GM12878 (cell line): Measurements from ENCODE around the gene SETBP1. TPM values are rescaled to one million over a fixed set of nuclear protein-coding genes. Genes with fewer than 3 reads are reported as not detected.
A peak's percentile ranks its signal among the peaks of the same experiment; 100 is the strongest.

Experiments
- ATAC-seq: fragments of 200-7000 bp; cut with Tn5 transposase; 3 replicates; pipeline ENCODE4 v1.9.1; 2020; ENCODE audit warnings: mild to moderate bottlenecking, moderate library complexity
- BruUV-seq: library from RNA; stranded (reverse); fragments of 400-500 nt; replicated peaks from 2 replicates; lab custom pipeline; 2021; lab: Mats Ljungman, UMichigan
- CTCF ChIA-PET: fragments of 300-600 bp; sonication (Branson Sonifier 250); formaldehyde crosslinking; extraction: SDS; loops from one replicate; lab custom pipeline; 2021; ENCODE audit warnings: inconsistent platforms; lab: Yijun Ruan, JAX
- POLR2A ChIA-PET: fragments of 350-600 bp; formaldehyde crosslinking; extraction: SDS; loops from one replicate; lab custom pipeline; 2021; ENCODE audit warnings: inconsistent platforms; lab: Charles Lee
- RAD21 ChIA-PET: fragments of 300-600 bp; sonication (Branson Sonifier 250); formaldehyde crosslinking; loops from one replicate; lab custom pipeline; 2023; ENCODE audit warnings: antibody characterized with exemption; ENCODE audit not compliant: unreplicated experiment; lab: Charles Lee
- SMC1A ChIA-PET: fragments of 300-600 bp; sonication (Branson Sonifier 250); formaldehyde crosslinking; loops from one replicate; lab custom pipeline; 2023; ENCODE audit not compliant: unreplicated experiment, uncharacterized antibody; lab: Charles Lee
- DNase-seq: peaks from one replicate; pipeline ENCODE4 v3.0.0-alpha.2; 2011; ENCODE audit warnings: low read depth, low spot score
- FAIRE-seq: peaks from 3 replicates; lab custom pipeline; 2011; peaks lifted over from hg19 to GRCh38; lab: Jason Lieb, UNC
- H2AFZ ChIP-seq: 2 replicates; pipeline ENCODE4 v1.6.0; 2011; ENCODE audit warnings: low read depth, low read length, control low read depth; ENCODE audit not compliant: control insufficient read depth
- H3K27ac ChIP-seq: 2 replicates; pipeline ENCODE4 v1.5.1; 2011; ENCODE audit warnings: control low read depth; ENCODE audit not compliant: control insufficient read depth, insufficient read depth
- H3K27me3 ChIP-seq, 2 experiments: replicated peaks in 1 of 2; 2 replicates each; pipeline versions ENCODE4 v1.6.0 to v1.6.1; 2011; ENCODE audit warnings: low read length in 1 of 2; ENCODE audit not compliant: control insufficient read depth in 2 of 2, insufficient read depth in 2 of 2
- H3K36me3 ChIP-seq, 2 experiments: 2 replicates each; pipeline ENCODE4 v1.5.1; 2011; ENCODE audit warnings: low read length in 1 of 2; ENCODE audit not compliant: control insufficient read depth in 2 of 2, insufficient read depth in 2 of 2
- H3K4me1 ChIP-seq: 2 replicates; pipeline ENCODE4 v1.6.1; 2011; ENCODE audit warnings: mild to moderate bottlenecking, low read length, moderate library complexity, mixed read lengths; ENCODE audit not compliant: control insufficient read depth, insufficient read depth
- H3K4me2 ChIP-seq: 2 replicates; pipeline ENCODE4 v1.6.0; 2011; ENCODE audit warnings: control low read depth; ENCODE audit not compliant: control insufficient read depth, insufficient read depth
- H3K4me3 ChIP-seq: fragments of 200-600 bp; sonication (generic); 2 replicates; pipeline ENCODE4 v1.5.1; 2016
- H3K79me2 ChIP-seq: 2 replicates; pipeline ENCODE4 v1.6.0; 2011; ENCODE audit warnings: low read length; ENCODE audit not compliant: control insufficient read depth, insufficient read depth
- H3K9ac ChIP-seq: 2 replicates; pipeline ENCODE4 v1.8.0; 2011; ENCODE audit warnings: low read length, control low read depth, mixed read lengths; ENCODE audit not compliant: control insufficient read depth, insufficient read depth
- H3K9me3 ChIP-seq: replicated peaks from 3 replicates; pipeline ENCODE4 v1.5.1; 2011; ENCODE audit warnings: mild to moderate bottlenecking, low read length; ENCODE audit not compliant: control insufficient read depth, insufficient read depth
- H4K20me1 ChIP-seq: 2 replicates; pipeline ENCODE4 v1.6.0; 2011; ENCODE audit not compliant: control insufficient read depth, insufficient read depth
- CREB1 ChIP-seq: IDR thresholded peaks from 2 replicates; pipeline ENCODE4 v1.6.1; 2012; ENCODE audit warnings: low read depth, mild to moderate bottlenecking, inconsistent platforms
- CREM ChIP-seq: IDR thresholded peaks from 2 replicates; pipeline ENCODE4 v1.6.1; 2014; ENCODE audit warnings: antibody characterized with exemption, low read depth
- CUX1 ChIP-seq: IDR thresholded peaks from 2 replicates; pipeline ENCODE4 v1.6.1; 2012; ENCODE audit warnings: improper control_type of control experiment, low read depth, low read length; ENCODE audit not compliant: insufficient replicate concordance
- DPF2 ChIP-seq: fragments of 450-650 bp; IDR thresholded peaks from 2 replicates; pipeline ENCODE4 v1.6.1; 2017; ENCODE audit warnings: mild to moderate bottlenecking
- RUNX3 ChIP-seq: IDR thresholded peaks from 2 replicates; pipeline ENCODE4 v1.6.1; 2012; ENCODE audit warnings: low read length, inconsistent platforms
- WGBS: methylation state at CpG from one replicate; pipeline ENCODE4 v1.1.6; 2016; ENCODE audit warnings: low lambda C conversion rate; ENCODE audit not compliant: insufficient replicate concordance, insufficient coverage; ENCODE audit errors: missing lambda C conversion rate; 5-methylcytosine and 5-hydroxymethylcytosine counted together
- in situ Hi-C: fragments of 300-500 bp; cut with MboI; formaldehyde crosslinking; loops from 9 replicates; pipeline ENCODE4 v1.14.3; 2018; ENCODE audit warnings: mixed read lengths
- intact Hi-C: fragments of 100-400 bp; cut with micrococcal nuclease; formaldehyde crosslinking; loops from one replicate; pipeline ENCODE4 v1.14.2; 2022; ENCODE audit not compliant: unreplicated experiment
- polyA plus RNA-seq, 11 experiments: library from polyadenylated mRNA; depleted of rRNA in 4 of 11; unstranded in 6 of 11; stranded (reverse) in 5 of 11; fragments of >200 nt; fragmentation: Nextera tagmentation in 4 of 11; fragmentation: Illumina TruSeq in 1 of 11; extraction: Ambion mirVana in 4 of 11; extraction: Trizol in 1 of 11; gene quantifications; 1 replicate in 1 of 11; 2 replicates in 10 of 11; pipeline versions ENCODE4 v1.2.1 to v1.2.3, GENCODE V29; 2011 to 2016; ENCODE audit warnings: inconsistent platforms in 2 of 11, missing spikeins in 2 of 11, low read depth in 1 of 11
- total RNA-seq, 4 experiments: library from RNA; depleted of rRNA in 3 of 4; stranded (reverse); fragments of >200 nt in 3 of 4; fragmentation: Illumina TruSeq in 1 of 4; extraction: Trizol in 1 of 4; gene quantifications; 2 replicates each; pipeline versions ENCODE4 v1.2.1 to v1.2.3, GENCODE V29; 2013 to 2021

The SETBP1 gene
- total and polyA plus RNA-seq, 10 of the 15 experiments (the other 5 are each of a cell fraction or from before 2014, with no cell fraction given), result 0.99 to 29.7 (median 8.3) TPM

DNA sequence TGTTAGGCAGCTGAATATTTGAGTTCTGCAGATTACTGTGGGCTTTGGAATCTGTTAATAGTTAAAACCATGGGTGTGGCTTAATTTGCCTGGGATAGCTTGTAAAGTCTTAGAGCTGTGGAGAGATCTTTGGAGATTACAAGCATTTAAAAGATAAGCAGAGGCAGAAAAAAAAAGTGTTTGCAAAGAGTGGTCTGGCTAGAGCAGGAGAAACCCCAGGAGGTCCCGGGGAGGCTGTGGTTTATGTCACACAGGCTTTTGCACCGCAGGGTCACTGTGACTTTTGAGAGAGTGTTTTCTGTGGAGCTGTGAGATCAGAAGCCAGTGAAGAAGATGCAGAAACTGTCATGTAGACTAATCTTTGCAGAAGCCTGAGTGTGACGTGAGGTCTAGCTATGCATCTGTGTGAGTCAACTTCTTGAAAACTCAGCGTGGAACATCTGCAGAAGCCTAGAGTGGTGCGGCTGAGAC is 49.0 kb downstream of the SETBP1 start:
- Histone ChIP-seq H3K4me3 (no peak overlapping the region), H3K4me1 (peaks cover 69% of the 10 kb centered on the region), H3K9ac (no peak overlapping the region), H3K79me2 (no peaks in the 10 kb centered on the region), H4K20me1 (no peaks in the 10 kb centered on the region), H3K9me3 (no peaks in the 10 kb centered on the region), H3K36me3 (no peaks in the 10 kb centered on the region), H2AFZ (no peak overlapping the region)
- no peak for ATAC-seq
- DNase-seq, result no peak
- RAD21 ChIA-PET, result interaction anchor here (0.5 to 2.6 kb wide), 7 partner anchors 9 to 141 kb away, joined by 3 to 16 read pairs (median 4); no protein-coding TSS in a partner anchor
- BruUV-seq, result no TSS peak
- TF ChIP-seq DPF2, result no peak
- peak; percentile 82 for TF ChIP-seq CREB1
- no peak for TF ChIP-seq CUX1
- TF ChIP-seq CREM, result peak; percentile 65
- TF ChIP-seq RUNX3, result peak; percentile 81
- TF ChIP-seq, all 136 proteins: peak for 3
- CTCF ChIA-PET, result interaction anchor here (1.3 kb wide), 1 partner anchor 166 kb away, joined by 3 read pairs; no protein-coding TSS in a partner anchor
- no peaks in the 10 kb centered on the region for H3K27me3 ChIP-seq
- intact Hi-C loops (no loop called here), in situ Hi-C loops (no loop called here)
- H3K27ac ChIP-seq, result no peak overlapping the region
- POLR2A ChIA-PET, result interaction anchor here (0.8 to 1.3 kb wide), 4 partner anchors 9 to 77 kb away, joined by 3 to 7 read pairs (median 3); no protein-coding TSS in a partner anchor
- 31% methylated on average over 5 of the region's 5 CpGs for WGBS
- SMC1A ChIA-PET, result interaction anchor here (1.0 to 13.7 kb wide), 17 partner anchors 13 to 373 kb away, joined by 3 to 216 read pairs (median 4); no protein-coding TSS in a partner anchor
- H3K4me2 ChIP-seq, result no peak overlapping the region
- no peak for FAIRE-seq
